Sigmoid colon (tissue), 7 donors: ENCODE data around the gene ZNF831. TPM values are rescaled to one million over a fixed set of nuclear protein-coding genes. Genes with fewer than 3 reads are reported as not detected.

Experiments
- DNase-seq: peaks from one replicate; pipeline ENCODE4 v3.0.0-alpha.2; 2019
- H3K27ac ChIP-seq, 4 donors: fragments of 200-600 bp; sonication (generic); one replicate each; pipeline ENCODE4 v1.5.1; 2016 to 2019; ENCODE audit warnings: mild to moderate bottlenecking in 1 of 4
- H3K27me3 ChIP-seq, 3 donors: fragments of 200-600 bp; sonication (generic); one replicate each; pipeline ENCODE4 v1.5.1; 2019; ENCODE audit warnings: mild to moderate bottlenecking in 1 of 3
- H3K36me3 ChIP-seq, 4 donors: fragments of 200-600 bp; sonication (generic); one replicate each; pipeline ENCODE4 v1.5.1; 2016 to 2019
- H3K4me1 ChIP-seq, 4 donors: fragments of 200-600 bp; sonication (generic); one replicate each; pipeline ENCODE4 v1.5.1; 2017 to 2019
- H3K4me3 ChIP-seq, 4 donors: fragments of 200-600 bp; sonication (generic); one replicate each; pipeline ENCODE4 v1.5.1; 2017 to 2019; ENCODE audit warnings: mild to moderate bottlenecking in 2 of 4, moderate library complexity in 1 of 4
- H3K9me3 ChIP-seq, 4 donors: fragments of 200-600 bp in 3 of 4; sonication (generic) in 3 of 4; one replicate each; pipeline versions ENCODE4 v1.5.1 to v1.6.1; 2013 to 2019
- CTCF ChIP-seq, 4 experiments: fragments of 450-650 bp in 3 of 4; fragments of 200-600 bp in 1 of 4; IDR thresholded peaks; one replicate each; pipeline ENCODE4 v1.5.1; 2016 to 2019; ENCODE audit warnings: antibody characterized with exemption in 4 of 4, mild to moderate bottlenecking in 3 of 4, moderate library complexity in 2 of 4
- EP300 ChIP-seq, 4 donors: sonication (generic); formaldehyde crosslinking; IDR thresholded peaks; one replicate each; pipeline ENCODE4 v1.6.1; 2017; ENCODE audit warnings: antibody characterized with exemption in 4 of 4
- POLR2A ChIP-seq, 2 donors: fragments of 450-650 bp; IDR thresholded peaks; one replicate each; pipeline ENCODE4 v1.6.1; 2016; ENCODE audit warnings: antibody characterized with exemption in 2 of 2, mild to moderate bottlenecking in 2 of 2, moderate library complexity in 2 of 2
- POLR2AphosphoS5 ChIP-seq, 4 donors: sonication (generic); formaldehyde crosslinking; IDR thresholded peaks; one replicate each; pipeline ENCODE4 v1.6.1; 2017; ENCODE audit warnings: antibody characterized with exemption in 4 of 4
- WGBS, 2 donors: extraction: QIAGEN DNeasy Blood & Tissue Kit; methylation state at CpG; one replicate each; pipeline ENCODE4 v1.1.7; 2013; 5-methylcytosine and 5-hydroxymethylcytosine counted together
- intact Hi-C: fragments of 100-400 bp; cut with DNase I; formaldehyde crosslinking; loops from one replicate; pipeline ENCODE4 v1.15.1; 2023
- polyA plus RNA-seq, 3 donors: library from polyadenylated mRNA; stranded (reverse); fragments of 200-250 nt; gene quantifications; one replicate each; pipeline ENCODE4 v1.2.3, GENCODE V29; 2013
- total RNA-seq, 4 donors: library from RNA; depleted of rRNA; stranded (reverse); fragments of >200 nt; gene quantifications; one replicate each; pipeline ENCODE4 v1.1.0, GENCODE V29; 2016
- donor health status: healthy with polysubstance abuse.
- donor health status: Bipolar disorder and iron deficiency.
- donor health status: healthy.

Gene ZNF831
- total and polyA plus RNA-seq, 7 donors = under 0.01 to 4.4 (median 0.50) TPM; not detected in 1

- no peak overlapping the region for H3K4me3 ChIP-seq
- intact Hi-C loops = no loop called here
- H3K4me1 ChIP-seq = no peaks in the 10 kb centered on the region
- no peak overlapping the region for H3K27ac ChIP-seq
- 95 to 96% methylated on average over 8 of the region's 8 CpGs for WGBS, 2 donors
- TF ChIP-seq CTCF (IDR thresholded peaks at IDR 0.05) = no peak
- TF ChIP-seq POLR2AphosphoS5 (IDR thresholded peaks at IDR 0.05) = no peak
- no peak for TF ChIP-seq EP300 (IDR thresholded peaks at IDR 0.05)
- no peak for TF ChIP-seq POLR2A (IDR thresholded peaks at IDR 0.05)
- no peaks in the 10 kb centered on the region for H3K36me3 ChIP-seq
- H3K9me3 ChIP-seq = no peaks in the 10 kb centered on the region
- DNase-seq = no peak
- H3K27me3 ChIP-seq = peaks cover 0 to 8% (median 0%) of the 10 kb centered on the region in 3 donors
These were observed 8.4 kb downstream of the ZNF831 start for GRCh38 chr20:59171986-59172385.

- WGBS, 2 donors = 85 to 87% methylated on average over 7 of the region's 7 CpGs
These were observed 10.4 kb downstream of the ZNF831 start for GRCh38 chr20:59173938-59174491.

GRCh38 chr20:59175002-59175401, 11.4 kb downstream of the ZNF831 start:
- H3K4me3 ChIP-seq = no peak overlapping the region
- no peak for DNase-seq
- H3K9me3 ChIP-seq = no peaks in the 10 kb centered on the region
- TF ChIP-seq CTCF (IDR thresholded peaks at IDR 0.05) (no peak), POLR2AphosphoS5 (IDR thresholded peaks at IDR 0.05) (no peak), POLR2A (IDR thresholded peaks at IDR 0.05) (no peak)
- H3K4me1 ChIP-seq = no peaks in the 10 kb centered on the region
- intact Hi-C loops = no loop called here
- H3K27ac ChIP-seq = no peak overlapping the region
- H3K27me3 ChIP-seq = peaks cover 0 to 3% (median 0%) of the 10 kb centered on the region in 3 donors
- no peaks in the 10 kb centered on the region for H3K36me3 ChIP-seq
- WGBS, 2 donors = 44 to 78% methylated on average over 1 of the region's 1 CpG

More at GRCh38 chr20:59173938-59174491, 10.4 kb downstream of the ZNF831 start:
- intact Hi-C loops = no loop called here
- H3K27ac ChIP-seq = no peak overlapping the region
- DNase-seq = no peak
- TF ChIP-seq POLR2A (IDR thresholded peaks at IDR 0.05) (no peak), EP300 (IDR thresholded peaks at IDR 0.05) (no peak), CTCF (IDR thresholded peaks at IDR 0.05) (no peak)
- peaks cover 0 to 8% (median 0%) of the 10 kb centered on the region in 3 donors for H3K27me3 ChIP-seq
- H3K9me3 ChIP-seq = no peaks in the 10 kb centered on the region
- H3K36me3 ChIP-seq = no peaks in the 10 kb centered on the region
- no peaks in the 10 kb centered on the region for H3K4me1 ChIP-seq
- H3K4me3 ChIP-seq = no peak overlapping the region

- H3K27ac ChIP-seq = no peak overlapping the region
- no peaks in the 10 kb centered on the region for H3K9me3 ChIP-seq
- no peak overlapping the region for H3K4me3 ChIP-seq
- intact Hi-C loops = no loop called here
- H3K4me1 ChIP-seq = no peaks in the 10 kb centered on the region
- no peaks in the 10 kb centered on the region for H3K27me3 ChIP-seq
- no peak for TF ChIP-seq EP300 (IDR thresholded peaks at IDR 0.05)
- no peak for TF ChIP-seq POLR2A (IDR thresholded peaks at IDR 0.05)
- no peak for TF ChIP-seq CTCF (IDR thresholded peaks at IDR 0.05)
- TF ChIP-seq POLR2AphosphoS5 (IDR thresholded peaks at IDR 0.05) = no peak
- WGBS, 2 donors = 19 to 68% methylated on average over 2 of the region's 2 CpGs
- no peak for DNase-seq
- H3K36me3 ChIP-seq = no peaks in the 10 kb centered on the region
These were observed 12.2 kb downstream of the ZNF831 start for GRCh38 chr20:59175861-59176260.

GRCh38 chr20:59176812-59177211, 13.2 kb downstream of the ZNF831 start:
- H3K36me3 ChIP-seq = no peaks in the 10 kb centered on the region
- H3K9me3 ChIP-seq = no peaks in the 10 kb centered on the region
- TF ChIP-seq EP300 (IDR thresholded peaks at IDR 0.05) (no peak), POLR2A (IDR thresholded peaks at IDR 0.05) (no peak), CTCF (IDR thresholded peaks at IDR 0.05) (no peak), POLR2AphosphoS5 (IDR thresholded peaks at IDR 0.05) (no peak)
- intact Hi-C loops = no loop called here
- no peaks in the 10 kb centered on the region for H3K4me1 ChIP-seq
- no peak overlapping the region for H3K27ac ChIP-seq
- no peak for DNase-seq
- WGBS, 2 donors = 81 to 89% methylated on average over 5 of the region's 5 CpGs
- H3K27me3 ChIP-seq = no peaks in the 10 kb centered on the region
- H3K4me3 ChIP-seq = no peak overlapping the region
